Uterus (tissue), 2 donors: ENCODE measurements around the gene TRAPPC14.

Experiments
- POLR2A ChIP-seq, 2 donors: fragments of 450-650 bp; IDR thresholded peaks; one replicate each; pipeline ENCODE4 v1.6.1; 2016; ENCODE audit warnings: antibody characterized with exemption in 2 of 2, mild to moderate bottlenecking in 1 of 2, moderate library complexity in 1 of 2
- TF ChIP-seq, protein P1 (sequence below), 4 experiments: fragments of 200-600 bp in 2 of 4; fragments of 450-650 bp in 2 of 4; sonication (generic) in 2 of 4; IDR thresholded peaks; one replicate each; pipeline ENCODE4 v1.5.1; 2016 to 2019; ENCODE audit warnings: antibody characterized with exemption in 4 of 4, mild to moderate bottlenecking in 2 of 4, moderate library complexity in 1 of 4

GRCh38 chr7:100153708-100154535 lies 4.6 kb downstream of the TRAPPC14 start:
- TF ChIP-seq POLR2A (IDR thresholded peaks at IDR 0.05) = no peak
- TF ChIP-seq, protein P1, sequence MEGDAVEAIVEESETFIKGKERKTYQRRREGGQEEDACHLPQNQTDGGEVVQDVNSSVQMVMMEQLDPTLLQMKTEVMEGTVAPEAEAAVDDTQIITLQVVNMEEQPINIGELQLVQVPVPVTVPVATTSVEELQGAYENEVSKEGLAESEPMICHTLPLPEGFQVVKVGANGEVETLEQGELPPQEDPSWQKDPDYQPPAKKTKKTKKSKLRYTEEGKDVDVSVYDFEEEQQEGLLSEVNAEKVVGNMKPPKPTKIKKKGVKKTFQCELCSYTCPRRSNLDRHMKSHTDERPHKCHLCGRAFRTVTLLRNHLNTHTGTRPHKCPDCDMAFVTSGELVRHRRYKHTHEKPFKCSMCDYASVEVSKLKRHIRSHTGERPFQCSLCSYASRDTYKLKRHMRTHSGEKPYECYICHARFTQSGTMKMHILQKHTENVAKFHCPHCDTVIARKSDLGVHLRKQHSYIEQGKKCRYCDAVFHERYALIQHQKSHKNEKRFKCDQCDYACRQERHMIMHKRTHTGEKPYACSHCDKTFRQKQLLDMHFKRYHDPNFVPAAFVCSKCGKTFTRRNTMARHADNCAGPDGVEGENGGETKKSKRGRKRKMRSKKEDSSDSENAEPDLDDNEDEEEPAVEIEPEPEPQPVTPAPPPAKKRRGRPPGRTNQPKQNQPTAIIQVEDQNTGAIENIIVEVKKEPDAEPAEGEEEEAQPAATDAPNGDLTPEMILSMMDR (IDR thresholded peaks at IDR 0.05) = no peak
